OCI-LY3 (cell line): ENCODE results near the gene NCK2.
"Not testable (repeated sequence)": the region's sequence is repeated elsewhere in the genome, so short reads cannot be mapped to it uniquely, and the experiment has no call there.

Experiments
- H2AFZ ChIP-seq: fragments of 200-600, 300-600 bp; shearing (Covaris generic); 2 replicates; pipeline ENCODE4 v1.6.0; 2014; ENCODE audit warnings: antibody characterized with exemption, low read depth, low read length
- H3K27ac ChIP-seq: fragments of 200-600, 300-600 bp; sonication (generic); 2 replicates; pipeline ENCODE4 v1.5.1; 2014; ENCODE audit warnings: mild to moderate bottlenecking, low read length, moderate library complexity, mixed read lengths
- H3K27me3 ChIP-seq: fragments of 200-600, 300-600 bp; sonication (generic); 2 replicates; pipeline ENCODE4 v1.6.1; 2014; ENCODE audit warnings: low read depth, low read length, mixed read lengths
- H3K36me3 ChIP-seq: fragments of 200-600, 300-600 bp; sonication (generic); replicated peaks from 2 replicates; pipeline ENCODE3; 2014; ENCODE audit warnings: low read depth, low read length, mixed read lengths
- H3K4me1 ChIP-seq: fragments of 300-600, 200-600 bp; sonication (generic); 2 replicates; pipeline ENCODE4 v1.6.1; 2014; ENCODE audit warnings: low read length, mixed read lengths
- H3K4me2 ChIP-seq: fragments of 200-600, 300-600 bp; sonication (generic); 2 replicates; pipeline ENCODE4 v1.6.1; 2014; ENCODE audit warnings: low read length, mixed read lengths
- H3K4me3 ChIP-seq: fragments of 300-600, 200-600 bp; sonication (generic); 2 replicates; pipeline ENCODE4 v1.5.1; 2014; ENCODE audit warnings: antibody characterized with exemption, mild to moderate bottlenecking, low read length, moderate library complexity
- H3K79me2 ChIP-seq: fragments of 300-600, 200-600 bp; shearing (Covaris generic); 2 replicates; pipeline ENCODE4 v1.6.1; 2014; ENCODE audit warnings: mild to moderate bottlenecking, low read length, mixed read lengths
- H3K9ac ChIP-seq: fragments of 300-600, 200-600 bp; shearing (Covaris generic); 2 replicates; pipeline ENCODE4 v1.6.0; 2014; ENCODE audit warnings: mild to moderate bottlenecking, low read length, moderate library complexity
- H3K9me3 ChIP-seq: fragments of 200-600, 300-600 bp; shearing (Covaris generic); 2 replicates; pipeline ENCODE4 v1.6.1; 2014; ENCODE audit warnings: low read length, mixed read lengths; ENCODE audit not compliant: insufficient read depth
- H4K20me1 ChIP-seq: fragments of 200-600, 300-600 bp; sonication (generic); 2 replicates; pipeline ENCODE4 v1.6.1; 2016; ENCODE audit warnings: low read length, mixed read lengths; ENCODE audit not compliant: insufficient read depth
- CTCF ChIP-seq: fragments of 200-600, 300-600 bp; sonication (generic); IDR thresholded peaks from 2 replicates; pipeline ENCODE4 v1.5.1; 2014; ENCODE audit warnings: antibody characterized with exemption, low read length, low read depth
- EZH2phosphoT487 ChIP-seq: fragments of 200-600 bp; shearing (Covaris generic); IDR thresholded peaks from 2 replicates; pipeline ENCODE4 v1.6.1; 2018; ENCODE audit warnings: antibody characterized with exemption, mixed run types, low read depth

The NCK2 gene

GRCh38 chr2:105769504-105769903 lies 24.8 kb downstream of the NCK2 start:
- Histone ChIP-seq H3K9me3 (no peaks in the 10 kb centered on the region), H3K27me3 (no peaks in the 10 kb centered on the region), H4K20me1 (peaks cover 19% of the 10 kb centered on the region), H2AFZ (no peak overlapping the region), H3K36me3 (peaks cover 16% of the 10 kb centered on the region), H3K27ac (no peak overlapping the region), H3K79me2 (peaks cover 4% of the 10 kb centered on the region; the same call in 1 of the 2 replicates), H3K4me3 (no peak overlapping the region), H3K4me1 (no peaks in the 10 kb centered on the region), H3K9ac (no peak overlapping the region), H3K4me2 (no peak overlapping the region)
- TF ChIP-seq CTCF (no peak), EZH2phosphoT487 (no peak)

GRCh38 chr2:105770149-105770548 lies 25.4 kb downstream of the NCK2 start:
- Histone ChIP-seq H3K4me1 (no peaks in the 10 kb centered on the region), H3K9me3 (no peaks in the 10 kb centered on the region), H3K4me3 (no peak overlapping the region), H3K27ac (no peak overlapping the region), H3K79me2 (peaks cover 4% of the 10 kb centered on the region), H4K20me1 (peaks cover 13% of the 10 kb centered on the region), H3K27me3 (no peaks in the 10 kb centered on the region), H2AFZ (no peak overlapping the region), H3K9ac (no peak overlapping the region), H3K36me3 (peaks cover 16% of the 10 kb centered on the region), H3K4me2 (no peak overlapping the region)
- TF ChIP-seq CTCF (no peak), EZH2phosphoT487 (no peak)

GRCh38 chr2:105771291-105771690 lies 26.6 kb downstream of the NCK2 start:
- peaks cover 18% of the 10 kb centered on the region for H4K20me1 ChIP-seq
- H3K4me3 ChIP-seq, H3K27me3 ChIP-seq, H3K27ac ChIP-seq, H3K9me3 ChIP-seq, H3K4me2 ChIP-seq, H3K9ac ChIP-seq, H2AFZ ChIP-seq: not testable (repeated sequence)
- H3K36me3 ChIP-seq: peaks cover 16% of the 10 kb centered on the region
- H3K4me1 ChIP-seq: peaks cover 11% of the 10 kb centered on the region
- H3K79me2 ChIP-seq: peaks cover 14% of the 10 kb centered on the region

- TF ChIP-seq CTCF: no peak
- TF ChIP-seq EZH2phosphoT487: no peak
- Histone ChIP-seq H3K4me3 (no peak overlapping the region), H2AFZ (no peak overlapping the region), H4K20me1 (peaks cover 24% of the 10 kb centered on the region), H3K27ac (no peak overlapping the region), H3K4me1 (peaks cover 16% of the 10 kb centered on the region), H3K9ac (no peak overlapping the region), H3K4me2 (no peak overlapping the region), H3K36me3 (peaks cover 15% of the 10 kb centered on the region), H3K79me2 (peaks cover 20% of the 10 kb centered on the region), H3K9me3 (no peaks in the 10 kb centered on the region), H3K27me3 (no peaks in the 10 kb centered on the region)
Measured at GRCh38 chr2:105771836-105772235, 27.1 kb downstream of the NCK2 start.

GRCh38 chr2:105772362-105772761 lies 27.6 kb downstream of the NCK2 start:
- H3K27ac ChIP-seq: no peak overlapping the region
- TF ChIP-seq CTCF (no peak), EZH2phosphoT487 (no peak)
- H3K4me3 ChIP-seq: no peak overlapping the region
- peaks cover 24% of the 10 kb centered on the region for H3K79me2 ChIP-seq
- no peak overlapping the region for H3K9ac ChIP-seq
- peaks cover 26% of the 10 kb centered on the region for H4K20me1 ChIP-seq
- peaks cover 16% of the 10 kb centered on the region for H3K4me1 ChIP-seq
- H3K36me3 ChIP-seq: peaks cover 9% of the 10 kb centered on the region
- H3K9me3 ChIP-seq: no peaks in the 10 kb centered on the region
- no peak overlapping the region for H3K4me2 ChIP-seq
- H2AFZ ChIP-seq: no peak overlapping the region
- no peaks in the 10 kb centered on the region for H3K27me3 ChIP-seq
